Fibroblast of the aortic adventitia (primary cell): ENCODE data around the gene RIPOR1. TPM values are rescaled to one million over a fixed set of nuclear protein-coding genes. Genes with fewer than 3 reads are reported as not detected.

Experiments
- DNase-seq: peaks from one replicate; pipeline ENCODE4 v3.0.0-alpha.2; 2010; ENCODE audit warnings: low read depth
- H3K4me3 ChIP-seq: 2 replicates; pipeline ENCODE4 v1.5.1; 2011; ENCODE audit warnings: low read depth, mild to moderate bottlenecking, control low read depth, low read length, moderate library complexity
- small RNA-seq: library from RNA; depleted of rRNA; stranded (forward); fragments of <200 nt; gene quantifications from one replicate; pipeline ENCODE3, GENCODE V24; 2012
- total RNA-seq: library from RNA; depleted of rRNA; stranded (reverse); fragments of >200 nt; gene quantifications from 2 replicates; pipeline ENCODE4 v1.2.3, GENCODE V29; 2012; ENCODE audit warnings: low replicate concordance
- TF ChIP-seq, protein P1 (sequence below): IDR thresholded peaks from 2 replicates; pipeline ENCODE4 v1.5.1; 2011; ENCODE audit warnings: mild to moderate bottlenecking, low read length, control low read depth, inconsistent platforms; ENCODE audit not compliant: insufficient read depth

Gene RIPOR1
- total RNA-seq, 1 donor: 29.3 TPM

DNA sequence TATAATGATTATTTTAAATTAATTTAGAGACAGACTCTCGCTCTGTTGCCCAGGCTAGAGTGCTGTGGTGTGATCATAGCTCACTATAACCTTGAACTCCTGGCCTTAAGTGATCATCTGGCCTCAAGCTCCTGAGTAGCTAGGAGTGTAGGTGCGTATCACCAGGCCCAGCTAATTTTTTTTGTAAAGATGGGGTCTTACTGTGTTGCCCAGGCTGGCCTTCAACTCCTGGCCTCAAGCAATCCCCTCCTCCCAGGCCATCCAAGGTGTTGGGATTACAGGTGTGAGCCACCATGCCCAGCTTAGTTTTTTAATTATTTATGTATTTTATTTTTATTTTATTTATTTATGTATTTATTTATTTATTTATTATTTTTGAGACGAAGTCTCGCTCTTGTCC lies 51.6 kb downstream of the RIPOR1 start:
- TF ChIP-seq, protein P1, sequence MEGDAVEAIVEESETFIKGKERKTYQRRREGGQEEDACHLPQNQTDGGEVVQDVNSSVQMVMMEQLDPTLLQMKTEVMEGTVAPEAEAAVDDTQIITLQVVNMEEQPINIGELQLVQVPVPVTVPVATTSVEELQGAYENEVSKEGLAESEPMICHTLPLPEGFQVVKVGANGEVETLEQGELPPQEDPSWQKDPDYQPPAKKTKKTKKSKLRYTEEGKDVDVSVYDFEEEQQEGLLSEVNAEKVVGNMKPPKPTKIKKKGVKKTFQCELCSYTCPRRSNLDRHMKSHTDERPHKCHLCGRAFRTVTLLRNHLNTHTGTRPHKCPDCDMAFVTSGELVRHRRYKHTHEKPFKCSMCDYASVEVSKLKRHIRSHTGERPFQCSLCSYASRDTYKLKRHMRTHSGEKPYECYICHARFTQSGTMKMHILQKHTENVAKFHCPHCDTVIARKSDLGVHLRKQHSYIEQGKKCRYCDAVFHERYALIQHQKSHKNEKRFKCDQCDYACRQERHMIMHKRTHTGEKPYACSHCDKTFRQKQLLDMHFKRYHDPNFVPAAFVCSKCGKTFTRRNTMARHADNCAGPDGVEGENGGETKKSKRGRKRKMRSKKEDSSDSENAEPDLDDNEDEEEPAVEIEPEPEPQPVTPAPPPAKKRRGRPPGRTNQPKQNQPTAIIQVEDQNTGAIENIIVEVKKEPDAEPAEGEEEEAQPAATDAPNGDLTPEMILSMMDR: no peak
- no peak overlapping the region for H3K4me3 ChIP-seq
- no peak for DNase-seq

- no peak for DNase-seq
- H3K4me3 ChIP-seq: no peak overlapping the region
- TF ChIP-seq, protein P1: no peak
These were observed 64.7 kb downstream of the RIPOR1 start for GRCh38 chr16:67593288-67593687.

DNA sequence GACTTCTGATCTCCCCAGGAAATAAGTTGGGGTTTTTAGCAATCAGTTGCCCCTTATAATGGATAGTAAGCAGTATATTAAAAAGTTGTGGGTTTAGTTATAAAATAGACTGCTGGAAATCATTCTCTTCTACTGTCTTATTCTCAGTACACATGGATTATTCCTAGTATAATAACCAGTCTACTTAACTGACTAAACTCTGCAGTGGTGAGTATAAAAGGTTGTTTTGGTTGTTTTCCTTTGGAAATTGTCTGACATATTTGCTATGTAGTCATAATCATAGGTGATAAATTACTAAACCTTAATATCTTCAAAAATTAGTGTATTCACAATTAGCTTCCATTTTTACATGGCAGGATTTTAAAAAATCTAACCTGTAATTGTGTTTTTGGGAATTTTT lies 65.1 kb downstream of the RIPOR1 start:
- TF ChIP-seq, protein P1: no peak
- no peak for DNase-seq
- no peak overlapping the region for H3K4me3 ChIP-seq

DNA sequence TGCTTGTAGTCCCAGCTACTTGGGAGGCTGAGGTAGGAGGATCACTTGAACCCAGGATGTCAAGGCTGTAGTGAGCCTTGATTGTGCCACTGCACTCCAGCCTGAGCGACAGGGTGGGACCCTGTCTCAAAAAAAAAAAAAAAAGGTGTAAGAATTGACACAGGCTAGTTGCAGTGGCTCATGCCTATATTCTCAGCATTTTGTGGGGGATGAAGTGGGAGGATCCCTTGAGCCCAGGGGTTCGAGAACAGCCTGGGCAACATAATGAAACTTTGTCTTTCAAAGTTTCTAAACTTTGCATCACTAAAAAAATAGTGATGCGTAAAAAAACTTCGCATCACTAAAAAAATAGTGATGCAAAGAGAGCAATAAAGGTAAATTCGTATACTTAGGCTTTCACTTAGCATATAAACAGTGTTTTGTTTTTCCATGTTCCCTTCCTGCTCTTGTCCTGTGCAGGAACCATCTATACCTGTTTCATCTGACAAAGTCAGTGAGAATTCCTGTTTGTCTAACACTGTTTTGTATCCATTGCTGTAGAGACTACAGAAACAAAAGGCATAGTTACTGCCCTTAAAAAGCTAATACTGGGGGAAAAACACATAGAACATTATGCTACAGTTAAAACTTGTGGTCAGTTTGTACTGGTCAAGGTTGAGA lies 65.8 kb downstream of the RIPOR1 start:
- TF ChIP-seq, protein P1: no peak
- DNase-seq: no peak
- H3K4me3 ChIP-seq: no peak overlapping the region

- H3K4me3 ChIP-seq: no peak overlapping the region
- TF ChIP-seq, protein P1: no peak
- DNase-seq: peak; percentile 79
These were observed 66.3 kb downstream of the RIPOR1 start for GRCh38 chr16:67594956-67595355.

Small RNAs within 50 kb of the gene (small RNA-seq; reads per million reads assigned to genes)
- not detected for gene AC027682.3

Other genes starting within 250 kb of the RIPOR1 start
- gene PLEKHG4, start 249.3 kb upstream of the RIPOR1 start, total RNA-seq: 13.3 and 24.3 TPM in 2 replicates
- gene KCTD19, start 202.1 kb upstream of the RIPOR1 start, total RNA-seq: not detected in 2 replicates
- not detected in 2 replicates for gene LRRC36, start 202.0 kb upstream of the RIPOR1 start, total RNA-seq
- gene TPPP3, start 135.3 kb upstream of the RIPOR1 start, total RNA-seq: 0.74 and 0.99 TPM in 2 replicates
- gene ZDHHC1, start 112.4 kb upstream of the RIPOR1 start, total RNA-seq: 7.1 and 7.6 TPM in 2 replicates
- gene HSD11B2, start 97.7 kb upstream of the RIPOR1 start, total RNA-seq: not detected in 2 replicates
- 47.8 and 114 TPM in 2 replicates for gene ATP6V0D1, start 47.7 kb upstream of the RIPOR1 start, total RNA-seq
- not detected in 2 replicates for gene AGRP, start 45.3 kb upstream of the RIPOR1 start, total RNA-seq
- gene CTCF, start 33.7 kb downstream of the RIPOR1 start, total RNA-seq: 22.1 and 34.3 TPM in 2 replicates
- 0.09 and 0.49 TPM in 2 replicates for gene CARMIL2, start 116.3 kb downstream of the RIPOR1 start, total RNA-seq
- 8.8 and 23.1 TPM in 2 replicates for gene ACD, start 131.4 kb downstream of the RIPOR1 start, total RNA-seq
- gene PARD6A, start 132.1 kb downstream of the RIPOR1 start, total RNA-seq: 1.4 TPM in 1 of 2 replicates, not detected in the other
- gene ENKD1, start 137.9 kb downstream of the RIPOR1 start, total RNA-seq: 14.1 and 19.2 TPM in 2 replicates
- gene C16orf86, start 138.0 kb downstream of the RIPOR1 start, total RNA-seq: 3.3 and 14.8 TPM in 2 replicates
- 11.9 and 14.1 TPM in 2 replicates for gene GFOD2, start 190.5 kb downstream of the RIPOR1 start, total RNA-seq